ENCODE measurements around the gene OR2M4.
"Not testable (repeated sequence)": the region's sequence is repeated elsewhere in the genome, so short reads cannot be mapped to it uniquely, and the experiment has no call there.

Gene OR2M4

GRCh38 chr1:248231117-248231516 lies at the start of gene OR2M4:
OR2M4 (plus strand) TSS chr1:248231417; CDS start chr1:248238929, 7,512 bp downstream.
- Histone ChIP-seq H3K9ac (ENCODE audit: low read depth, low read length) (no peak within 1 kb of the TSS), H3K4me1 (ENCODE audit: control insufficient read depth, insufficient read depth, low read length) (no peaks in the 10 kb centered on the region), H3K9me3 (ENCODE audit: control insufficient read depth, insufficient read depth, low read length) (peaks cover 17% of the 10 kb centered on the region), H3K27me3 (ENCODE audit: control insufficient read depth, insufficient read depth, low read length) (no peaks in the 10 kb centered on the region), H3K36me3 (ENCODE audit: control insufficient read depth, insufficient read depth, low read length) (no peaks in the 10 kb centered on the region), H3K4me3 (ENCODE audit: low read depth, low read length) (no peak within 1 kb of the TSS)

GRCh38 chr1:248183996-248184395 lies 47.2 kb upstream of the OR2M4 start:
- Histone ChIP-seq H3K4me1 (ENCODE audit: control insufficient read depth, insufficient read depth, low read length) (no peaks in the 10 kb centered on the region), H3K36me3 (ENCODE audit: control insufficient read depth, insufficient read depth, low read length) (no peaks in the 10 kb centered on the region), H3K27me3 (ENCODE audit: control insufficient read depth, insufficient read depth, low read length) (no peaks in the 10 kb centered on the region), H3K9me3 (ENCODE audit: control insufficient read depth, insufficient read depth, low read length) (peaks cover 13% of the 10 kb centered on the region), H3K9ac (ENCODE audit: low read depth, low read length) (no peak overlapping the region), H3K4me3 (ENCODE audit: low read depth, low read length) (no peak overlapping the region)

GRCh38 chr1:248187363-248187762 lies 43.9 kb upstream of the OR2M4 start:
- Histone ChIP-seq H3K4me1 (ENCODE audit: control insufficient read depth, insufficient read depth, low read length) (no peaks in the 10 kb centered on the region), H3K4me3 (ENCODE audit: low read depth, low read length) (no peak overlapping the region), H3K9me3 (ENCODE audit: control insufficient read depth, insufficient read depth, low read length) (peaks cover 15% of the 10 kb centered on the region), H3K36me3 (ENCODE audit: control insufficient read depth, insufficient read depth, low read length) (no peaks in the 10 kb centered on the region), H3K27me3 (ENCODE audit: control insufficient read depth, insufficient read depth, low read length) (no peaks in the 10 kb centered on the region), H3K9ac (ENCODE audit: low read depth, low read length) (no peak overlapping the region)

GRCh38 chr1:248189026-248189425 lies 42.2 kb upstream of the OR2M4 start:
- H3K9ac ChIP-seq (ENCODE audit: low read depth, low read length), result no peak overlapping the region
- H3K9me3 ChIP-seq (ENCODE audit: control insufficient read depth, insufficient read depth, low read length), result peaks cover 15% of the 10 kb centered on the region
- no peaks in the 10 kb centered on the region for H3K36me3 ChIP-seq (ENCODE audit: control insufficient read depth, insufficient read depth, low read length)
- no peak overlapping the region for H3K4me3 ChIP-seq (ENCODE audit: low read depth, low read length)
- no peaks in the 10 kb centered on the region for H3K4me1 ChIP-seq (ENCODE audit: control insufficient read depth, insufficient read depth, low read length)
- H3K27me3 ChIP-seq (ENCODE audit: control insufficient read depth, insufficient read depth, low read length), result no peaks in the 10 kb centered on the region

- Histone ChIP-seq H3K27me3 (ENCODE audit: control insufficient read depth, insufficient read depth, low read length) (no peaks in the 10 kb centered on the region), H3K4me3 (ENCODE audit: low read depth, low read length) (no peak overlapping the region), H3K36me3 (ENCODE audit: control insufficient read depth, insufficient read depth, low read length) (no peaks in the 10 kb centered on the region), H3K9me3 (ENCODE audit: control insufficient read depth, insufficient read depth, low read length) (peaks cover 8% of the 10 kb centered on the region), H3K9ac (ENCODE audit: low read depth, low read length) (no peak overlapping the region), H3K4me1 (ENCODE audit: control insufficient read depth, insufficient read depth, low read length) (no peaks in the 10 kb centered on the region)
These were observed 37.1 kb upstream of the OR2M4 start for GRCh38 chr1:248194117-248194516.

GRCh38 chr1:248196965-248197364 lies 34.3 kb upstream of the OR2M4 start, which contains the start of gene OR2M3:
OR2M3 (plus strand) TSS chr1:248197265; CDS start chr1:248203068, 5,803 bp downstream.
- Histone ChIP-seq H3K9ac (ENCODE audit: low read depth, low read length) (no peak within 1 kb of the TSS), H3K9me3 (ENCODE audit: control insufficient read depth, insufficient read depth, low read length) (peaks cover 3% of the 10 kb centered on the region), H3K27me3 (ENCODE audit: control insufficient read depth, insufficient read depth, low read length) (no peaks in the 10 kb centered on the region), H3K36me3 (ENCODE audit: control insufficient read depth, insufficient read depth, low read length) (no peaks in the 10 kb centered on the region), H3K4me3 (ENCODE audit: low read depth, low read length) (no peak within 1 kb of the TSS), H3K4me1 (ENCODE audit: control insufficient read depth, insufficient read depth, low read length) (no peaks in the 10 kb centered on the region)

- no peaks in the 10 kb centered on the region for H3K27me3 ChIP-seq (ENCODE audit: control insufficient read depth, insufficient read depth, low read length)
- no peak overlapping the region for H3K9ac ChIP-seq (ENCODE audit: low read depth, low read length)
- no peak overlapping the region for H3K4me3 ChIP-seq (ENCODE audit: low read depth, low read length)
- H3K4me1 ChIP-seq (ENCODE audit: control insufficient read depth, insufficient read depth, low read length), result no peaks in the 10 kb centered on the region
- no peaks in the 10 kb centered on the region for H3K36me3 ChIP-seq (ENCODE audit: control insufficient read depth, insufficient read depth, low read length)
- peaks cover 5% of the 10 kb centered on the region for H3K9me3 ChIP-seq (ENCODE audit: control insufficient read depth, insufficient read depth, low read length)
These were observed 15.3 kb upstream of the OR2M4 start for GRCh38 chr1:248215880-248216279.

- peaks cover 19% of the 10 kb centered on the region for H3K9me3 ChIP-seq (ENCODE audit: control insufficient read depth, insufficient read depth, low read length)
These were observed 5.7 kb upstream of the OR2M4 start for GRCh38 chr1:248225537-248225936.

GRCh38 chr1:248229360-248229908 lies 1.8 kb upstream of the OR2M4 start:
- H3K4me1 ChIP-seq (ENCODE audit: control insufficient read depth, insufficient read depth, low read length), result no peaks in the 10 kb centered on the region
- H3K27me3 ChIP-seq (ENCODE audit: control insufficient read depth, insufficient read depth, low read length), result no peaks in the 10 kb centered on the region
- no peaks in the 10 kb centered on the region for H3K36me3 ChIP-seq (ENCODE audit: control insufficient read depth, insufficient read depth, low read length)
- H3K9me3 ChIP-seq (ENCODE audit: control insufficient read depth, insufficient read depth, low read length), result peaks cover 22% of the 10 kb centered on the region
- no peak overlapping the region for H3K9ac ChIP-seq (ENCODE audit: low read depth, low read length)
- H3K4me3 ChIP-seq (ENCODE audit: low read depth, low read length), result no peak overlapping the region

More at GRCh38 chr1:248225537-248225936, 5.7 kb upstream of the OR2M4 start:
- Histone ChIP-seq H3K4me3 (ENCODE audit: low read depth, low read length) (no peak overlapping the region), H3K27me3 (ENCODE audit: control insufficient read depth, insufficient read depth, low read length) (no peaks in the 10 kb centered on the region), H3K4me1 (ENCODE audit: control insufficient read depth, insufficient read depth, low read length) (no peaks in the 10 kb centered on the region), H3K36me3 (ENCODE audit: control insufficient read depth, insufficient read depth, low read length) (no peaks in the 10 kb centered on the region), H3K9ac (ENCODE audit: low read depth, low read length) (no peak overlapping the region)

- H3K9ac ChIP-seq (ENCODE audit: low read depth, low read length), result no peak overlapping the region
- H3K4me1 ChIP-seq (ENCODE audit: control insufficient read depth, insufficient read depth, low read length), result no peaks in the 10 kb centered on the region
- H3K4me3 ChIP-seq (ENCODE audit: low read depth, low read length), result no peak overlapping the region
- peaks cover 7% of the 10 kb centered on the region for H3K9me3 ChIP-seq (ENCODE audit: control insufficient read depth, insufficient read depth, low read length)
- no peaks in the 10 kb centered on the region for H3K36me3 ChIP-seq (ENCODE audit: control insufficient read depth, insufficient read depth, low read length)
- H3K27me3 ChIP-seq (ENCODE audit: control insufficient read depth, insufficient read depth, low read length), result no peaks in the 10 kb centered on the region
These were observed 8.3 kb downstream of the OR2M4 start for GRCh38 chr1:248239478-248239877.

GRCh38 chr1:248243204-248243603 lies 12.0 kb downstream of the OR2M4 start:
- Histone ChIP-seq H3K27me3 (ENCODE audit: control insufficient read depth, insufficient read depth, low read length) (no peaks in the 10 kb centered on the region), H3K4me3 (ENCODE audit: low read depth, low read length) (no peak overlapping the region), H3K4me1 (ENCODE audit: control insufficient read depth, insufficient read depth, low read length) (no peaks in the 10 kb centered on the region), H3K9ac (ENCODE audit: low read depth, low read length) (no peak overlapping the region), H3K9me3 (ENCODE audit: control insufficient read depth, insufficient read depth, low read length) (peaks cover 7% of the 10 kb centered on the region), H3K36me3 (ENCODE audit: control insufficient read depth, insufficient read depth, low read length) (no peaks in the 10 kb centered on the region)

- not testable (repeated sequence) for H3K4me1 ChIP-seq (ENCODE audit: control insufficient read depth, insufficient read depth, low read length); H3K4me3 ChIP-seq (ENCODE audit: low read depth, low read length); H3K9ac ChIP-seq (ENCODE audit: low read depth, low read length); H3K36me3 ChIP-seq (ENCODE audit: control insufficient read depth, insufficient read depth, low read length); H3K9me3 ChIP-seq (ENCODE audit: control insufficient read depth, insufficient read depth, low read length); H3K27me3 ChIP-seq (ENCODE audit: control insufficient read depth, insufficient read depth, low read length)
These were observed 28.1 kb downstream of the OR2M4 start for GRCh38 chr1:248259309-248259708.

Data from iPS-15b (cell line).